ENCODE data around the gene GAST.
"Not testable (repeated sequence)": the region's sequence is repeated elsewhere in the genome, so short reads cannot be mapped to it uniquely, and the experiment has no call there.

GAST gene

GRCh38 chr17:41684035-41684434 lies 28.1 kb upstream of the GAST start:
- no peak for DNase-seq

DNA sequence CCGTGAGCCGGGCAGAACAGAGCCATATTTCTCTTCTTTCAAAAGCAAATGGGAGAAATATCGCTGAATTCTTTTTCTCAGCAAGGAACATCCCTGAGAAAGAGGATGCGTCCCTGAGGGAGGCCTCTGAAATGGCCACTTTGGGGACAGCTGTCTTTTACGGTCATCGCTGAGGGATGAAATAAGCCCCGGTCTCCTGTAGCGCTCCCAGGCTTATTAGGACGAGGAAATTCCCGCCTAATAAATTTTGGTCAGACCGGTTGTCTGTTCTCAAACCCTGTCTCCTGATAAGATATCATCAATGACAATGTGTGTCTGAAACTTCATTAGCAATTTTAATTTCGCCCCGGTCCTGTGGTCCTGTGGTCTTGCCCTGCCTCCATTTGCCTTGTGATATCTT lies 26.4 kb upstream of the GAST start:
- not testable (repeated sequence) for DNase-seq

DNA sequence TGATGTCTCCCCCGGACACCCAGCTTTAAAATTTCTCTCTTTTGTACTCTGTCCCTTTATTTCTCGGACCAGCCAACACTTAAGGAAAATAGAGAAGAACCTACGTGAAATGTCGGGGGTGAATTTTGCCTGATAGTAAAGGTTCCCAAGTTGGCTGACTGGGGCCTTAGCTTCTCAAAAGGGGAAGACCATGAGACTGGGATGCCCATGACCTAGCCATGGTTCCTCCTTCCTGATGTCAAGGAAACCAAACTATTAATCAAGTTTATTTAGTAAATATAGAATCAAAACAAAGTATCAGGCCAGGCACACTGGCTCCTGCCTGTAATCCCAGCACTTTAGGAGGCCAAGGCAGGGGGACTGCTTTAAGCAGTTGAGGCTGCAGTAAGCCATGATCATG lies 25.9 kb upstream of the GAST start:
- no peak for DNase-seq

DNA sequence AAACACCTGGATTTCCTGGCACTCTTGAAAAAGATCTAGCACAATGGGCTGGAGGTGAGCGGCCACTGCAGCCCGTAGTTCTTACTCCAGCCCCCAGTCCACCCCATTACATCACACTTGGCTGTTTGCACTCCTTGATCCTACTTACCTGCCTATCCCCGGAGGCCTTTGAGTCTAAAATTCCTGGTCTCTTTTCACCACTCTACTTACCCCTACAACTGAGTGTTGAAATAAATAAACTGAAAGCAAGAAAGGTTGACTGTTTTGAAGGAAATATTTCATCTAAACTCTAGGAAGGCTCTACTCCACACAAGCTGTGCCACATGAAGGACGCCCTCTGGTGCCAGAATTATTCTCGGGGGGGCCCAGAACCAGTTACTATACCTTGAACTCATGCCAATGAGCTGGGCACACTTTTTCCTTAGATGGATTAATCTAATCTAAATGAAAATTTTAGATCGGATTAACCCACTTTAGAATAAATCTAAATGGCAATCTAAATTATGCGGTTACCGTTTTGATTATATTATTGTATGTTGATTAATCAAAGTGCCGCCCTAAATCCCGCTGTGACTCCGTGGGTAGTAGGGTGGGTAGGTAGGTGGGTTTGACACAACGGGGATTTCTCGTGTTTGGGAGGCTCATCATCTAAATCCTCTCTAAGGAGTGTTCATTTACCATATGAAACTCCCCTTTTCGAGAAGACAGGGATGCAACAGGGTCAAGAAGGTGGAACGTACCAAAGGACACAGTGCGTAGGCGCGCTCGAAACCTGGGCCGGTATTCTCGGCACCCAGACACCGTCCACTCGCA lies 24.1 kb upstream of the GAST start:
- no peak for DNase-seq

DNA sequence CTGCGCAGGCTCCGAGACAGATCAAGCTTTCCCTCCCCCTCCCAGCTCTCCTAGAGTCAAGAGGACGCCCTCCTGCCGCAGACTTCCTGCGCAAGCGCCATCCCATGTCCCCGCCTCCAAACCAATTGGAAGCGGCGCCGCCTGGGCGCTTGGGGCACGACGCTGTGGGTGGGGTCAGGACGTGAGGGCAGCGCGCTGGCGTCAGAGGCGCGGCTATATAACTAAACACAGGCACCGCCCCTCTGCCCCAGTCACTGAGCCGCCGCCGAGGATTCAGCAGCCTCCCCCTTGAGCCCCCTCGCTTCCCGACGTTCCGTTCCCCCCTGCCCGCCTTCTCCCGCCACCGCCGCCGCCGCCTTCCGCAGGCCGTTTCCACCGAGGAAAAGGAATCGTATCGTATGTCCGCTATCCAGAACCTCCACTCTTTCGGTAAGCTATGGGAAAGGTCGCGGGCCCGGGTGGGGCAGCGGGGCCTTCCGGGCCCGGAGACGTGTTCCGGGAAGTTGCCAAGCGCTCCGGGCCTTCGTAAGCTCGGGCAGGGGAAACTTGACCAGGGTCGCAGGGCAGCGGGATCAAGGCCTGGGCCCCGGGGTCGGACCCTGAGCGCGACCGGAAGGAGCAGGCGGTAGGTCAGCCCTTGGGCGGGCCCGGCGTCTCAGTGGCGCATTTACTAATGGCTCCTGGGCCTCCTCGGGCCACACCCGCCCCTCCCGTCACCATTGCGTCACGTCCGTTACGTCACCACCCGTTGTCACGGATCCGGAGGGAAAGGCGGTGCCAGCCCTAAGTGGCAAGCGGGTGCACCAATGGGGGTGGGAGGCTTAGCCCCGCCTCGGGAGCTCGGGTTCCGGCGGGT lies 23.3 kb upstream of the GAST start, which contains the start of gene EIF1:
EIF1 (plus strand) TSS at position 245 of the 856 bp plus-strand sequence; CDS start at position 399, 154 bp downstream.
- DNase-seq = peak; percentile 93

- no peak for DNase-seq
Observed at GRCh38 chr17:41689497-41690299, 22.4 kb upstream of the GAST start.

DNA sequence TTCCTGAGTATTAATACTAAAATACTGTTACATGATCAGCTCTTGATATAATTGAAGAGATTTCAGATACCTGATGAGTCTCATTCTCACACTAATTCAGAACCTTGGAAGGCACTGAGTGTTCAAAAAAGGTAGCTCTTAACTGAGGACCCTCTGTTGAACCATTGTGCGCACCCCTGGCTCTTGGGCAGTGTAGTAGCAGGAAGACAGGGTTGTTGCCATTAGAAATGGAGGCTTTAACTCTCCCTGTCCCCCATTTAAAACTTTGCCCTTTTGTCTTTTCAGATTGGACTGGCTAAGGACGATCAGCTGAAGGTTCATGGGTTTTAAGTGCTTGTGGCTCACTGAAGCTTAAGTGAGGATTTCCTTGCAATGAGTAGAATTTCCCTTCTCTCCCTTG lies 21.6 kb upstream of the GAST start:
- no peak for DNase-seq

DNA sequence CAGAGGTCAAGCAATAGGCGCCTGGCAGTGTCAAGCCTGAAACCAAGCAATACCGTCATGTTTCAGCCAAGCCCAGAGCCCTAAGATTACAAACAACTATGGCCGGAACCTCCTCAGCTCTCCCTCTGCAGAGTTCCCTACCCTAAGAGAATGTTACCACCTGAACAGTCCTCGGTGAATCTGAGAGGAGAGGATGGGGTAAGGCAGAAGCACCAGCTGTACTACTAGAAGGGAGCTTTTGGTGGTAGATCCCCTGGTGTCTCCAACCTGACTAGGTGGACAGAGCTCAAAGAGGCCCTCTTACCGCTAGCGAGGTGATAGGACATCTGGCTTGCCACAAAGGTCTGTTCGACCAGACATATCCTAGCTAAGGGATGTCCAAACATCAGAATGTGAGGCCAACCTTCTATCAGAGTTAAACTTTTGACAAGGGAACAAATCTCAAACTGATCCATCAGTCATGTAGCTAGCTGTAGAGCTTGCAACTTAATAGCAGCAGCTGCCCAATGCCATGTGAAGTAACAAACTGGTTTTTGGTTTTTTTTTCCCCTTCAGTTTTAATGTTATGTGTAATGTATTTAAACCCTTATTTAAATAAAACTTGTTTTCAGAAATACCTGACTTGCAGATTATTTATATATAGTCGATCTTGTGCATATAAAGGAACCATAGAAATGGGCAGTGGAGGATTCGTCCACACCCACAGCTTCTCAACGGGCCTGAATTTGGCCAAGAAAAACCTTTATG lies 20.9 kb upstream of the GAST start:
- DNase-seq = no peak

- no peak for DNase-seq
Observed at GRCh38 chr17:41692722-41693521, 19.2 kb upstream of the GAST start.

- no peak for DNase-seq
Observed at GRCh38 chr17:41695134-41695661, 16.9 kb upstream of the GAST start.

DNA sequence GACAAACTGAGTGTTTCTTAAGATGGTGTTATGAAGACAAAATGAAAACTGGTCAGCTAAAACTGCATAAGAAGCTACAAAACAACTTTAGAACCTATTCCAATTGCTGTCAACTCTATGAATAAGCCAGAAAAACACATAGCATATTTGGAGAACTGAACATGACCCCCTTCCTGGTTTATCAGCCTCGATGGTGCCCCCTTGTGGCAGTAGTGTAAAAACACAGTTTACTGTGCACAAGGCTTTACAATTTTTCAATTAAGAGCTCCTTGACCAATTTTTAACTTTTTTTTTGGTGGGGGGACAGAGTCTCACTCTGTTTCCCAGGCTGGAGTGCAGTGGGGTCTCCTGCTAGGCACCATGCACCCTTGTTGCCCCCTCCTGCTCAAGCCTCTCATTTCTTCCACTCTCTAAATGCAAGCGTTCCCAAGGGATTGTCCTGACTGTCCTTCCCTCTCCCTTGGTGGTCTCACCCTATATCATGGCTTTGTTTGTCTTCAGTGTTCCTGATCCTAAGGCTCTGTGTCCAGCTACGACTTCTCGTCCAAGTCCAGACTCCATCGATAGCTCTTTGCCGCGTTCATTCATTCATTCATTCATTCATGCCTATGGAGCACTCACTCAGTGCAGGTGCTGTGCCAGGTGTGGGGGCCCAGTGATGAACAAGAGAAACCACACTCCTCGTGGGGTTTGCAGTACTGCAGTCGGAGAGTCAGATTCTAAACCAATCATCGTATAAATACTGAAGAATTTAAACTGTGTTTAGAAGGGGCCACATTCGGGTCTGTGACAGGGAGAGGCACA lies 16.0 kb upstream of the GAST start:
- DNase-seq = peak; percentile 8

GRCh38 chr17:41697122-41697962 lies 14.8 kb upstream of the GAST start:
- no peak for DNase-seq

- DNase-seq = not testable (repeated sequence)
Observed at GRCh38 chr17:41700843-41701242, 11.3 kb upstream of the GAST start.

DNA sequence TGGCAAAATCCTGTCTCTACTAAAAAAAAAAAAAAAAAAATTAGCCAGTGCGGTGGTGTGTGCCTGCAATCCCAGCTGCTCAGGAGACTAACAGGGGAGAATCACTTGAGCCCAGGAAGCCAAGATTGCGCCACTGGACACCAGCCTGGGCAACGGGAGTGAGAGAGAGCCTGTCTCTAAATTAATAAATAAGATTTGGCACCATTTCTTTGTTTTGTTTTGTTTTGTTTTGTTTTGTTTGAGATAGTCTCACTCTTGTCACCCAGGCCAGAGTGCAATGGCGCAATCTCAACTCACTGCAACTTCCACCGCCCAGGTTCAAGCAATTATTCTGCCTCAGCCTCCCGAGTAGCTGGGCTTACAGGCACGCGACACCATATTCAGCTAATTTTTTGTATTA lies 9.4 kb upstream of the GAST start:
- no peak for DNase-seq

GRCh38 chr17:41705271-41705991 lies 6.7 kb upstream of the GAST start:
- DNase-seq = no peak

DNA sequence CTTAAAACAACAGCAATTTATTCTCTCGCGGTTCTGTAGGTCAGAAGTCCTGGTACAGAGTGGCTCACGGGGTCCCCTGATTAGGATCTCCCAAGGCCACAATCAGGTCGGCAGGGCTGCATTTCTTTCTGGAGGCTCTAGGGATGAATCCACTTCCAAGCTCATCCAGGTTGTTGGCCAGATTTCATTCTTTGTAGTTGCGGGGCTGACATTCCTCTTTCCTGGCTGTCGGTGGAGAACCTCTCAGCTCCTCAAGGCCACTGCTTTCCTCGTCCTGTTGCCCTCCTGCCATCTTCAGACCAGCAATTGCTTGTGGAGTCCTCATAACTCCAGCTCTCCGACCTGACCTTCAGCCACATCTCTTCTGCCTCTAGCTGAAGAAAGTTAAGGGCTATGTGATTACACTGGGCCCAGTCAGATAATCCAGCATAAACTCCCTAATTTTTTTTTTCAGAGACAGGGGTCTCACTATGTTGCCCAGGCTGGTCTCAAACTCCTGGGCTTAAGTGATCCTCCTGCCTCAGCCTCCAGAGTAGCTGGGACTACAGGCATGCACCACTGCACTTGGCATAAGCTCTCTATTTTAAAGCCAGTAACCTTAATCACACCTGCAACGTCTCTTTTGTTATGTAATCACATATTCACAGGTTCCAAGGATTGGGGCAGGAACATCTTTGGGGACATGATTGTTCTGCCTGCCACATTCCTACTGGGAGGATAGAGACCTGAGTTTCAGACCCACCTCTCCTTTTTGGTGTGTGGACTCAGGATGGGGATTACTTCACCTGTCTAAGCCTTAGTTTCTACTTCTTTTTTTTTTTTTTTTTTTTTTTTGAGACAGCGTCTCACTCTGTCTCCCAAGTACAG lies 4.1 kb upstream of the GAST start:
- no peak for DNase-seq

- no peak for DNase-seq
Observed at GRCh38 chr17:41710472-41711090, 1.6 kb upstream of the GAST start.
